ENCODE data around the gene MMP3. TPM values are rescaled to one million over a fixed set of nuclear protein-coding genes. Genes with fewer than 3 reads are reported as not detected.

MMP3 gene
- total RNA-seq, 1 experiment from 2014 or later = not detected

- H2BK120ac ChIP-seq (ENCODE audit: low read depth, low read length, poor library complexity, severe bottlenecking) = no peak overlapping the region
- no peaks in the 10 kb centered on the region for H3K79me1 ChIP-seq (ENCODE audit: insufficient read depth, low read depth, low read length, poor library complexity, severe bottlenecking)
- H3K27me3 ChIP-seq (ENCODE audit: insufficient read depth, low read length) = no peaks in the 10 kb centered on the region
- no peak for DNase-seq
- no peak overlapping the region for H3K4me3 Mint-ChIP-seq
- H3T11ph ChIP-seq (ENCODE audit: low read length) = no peak overlapping the region
- H3K56ac ChIP-seq (ENCODE audit: insufficient read length, low read depth, low read length) = no peak overlapping the region
- H3K27ac ChIP-seq (ENCODE audit: insufficient read length, low read depth, low read length) = no peak overlapping the region
- no peak overlapping the region for H2AK5ac ChIP-seq (ENCODE audit: insufficient read length, low read length)
- peaks cover 3% of the 10 kb centered on the region in 2 experiments; a peak in 3 of 4 replicates for H3K4me1 Mint-ChIP-seq
- H3K9me3 Mint-ChIP-seq = peaks cover 16 to 20% of the 10 kb centered on the region in 2 experiments; a peak in 4 of 5 replicates
- H3K4ac ChIP-seq (ENCODE audit: low read depth, low read length) = no peak overlapping the region
- H3K27me3 Mint-ChIP-seq (ENCODE audit: low read depth) = no peaks in the 10 kb centered on the region; the same call in none of the 2 replicates
- no peak overlapping the region for H4K8ac ChIP-seq (replicated peaks; ENCODE audit: insufficient read length, low read depth, low read length)
- H3K23ac ChIP-seq (ENCODE audit: insufficient read length, low read depth, low read length) = no peak overlapping the region
- H3K27ac Mint-ChIP-seq = no peak overlapping the region
- H3K36me3 Mint-ChIP-seq (ENCODE audit: insufficient read depth in 1 of 3, low read depth in 3 of 3) = peaks cover 4 to 13% (median 5%) of the 10 kb centered on the region in 3 experiments; a peak in 5 of 7 replicates
- H2BK12ac ChIP-seq (ENCODE audit: insufficient read length, low read depth, low read length) = no peak overlapping the region
- H3K79me2 ChIP-seq (ENCODE audit: insufficient read depth, low read length) = no peaks in the 10 kb centered on the region
- H3K4me1 ChIP-seq (ENCODE audit: insufficient read depth, low read length) = peaks cover under 1% of the 10 kb centered on the region; the same call in 1 of the 2 replicates
- no peak overlapping the region for H2AFZ ChIP-seq (ENCODE audit: low read length)
- H3K23me2 ChIP-seq (ENCODE audit: insufficient read length, low read depth, low read length, poor library complexity, severe bottlenecking) = no peaks in the 10 kb centered on the region
- H4K5ac ChIP-seq (ENCODE audit: insufficient read length, low read depth, low read length) = no peak overlapping the region
- H3K9me3 ChIP-seq (ENCODE audit: control insufficient read depth, low read depth, low read length) = peaks cover 4% of the 10 kb centered on the region
- no peak overlapping the region for H3K14ac ChIP-seq (ENCODE audit: insufficient read depth, low read length)
- H2BK15ac ChIP-seq (ENCODE audit: low read depth, low read length) = no peak overlapping the region
- no peaks in the 10 kb centered on the region for H4K20me1 ChIP-seq (ENCODE audit: control insufficient read depth, insufficient read depth, insufficient read length)
- no peak overlapping the region for H3K4me2 ChIP-seq (ENCODE audit: insufficient read depth, insufficient read length, low read length)
- no peak overlapping the region for H3K18ac ChIP-seq (ENCODE audit: insufficient read length, low read depth, low read length)
- H2BK5ac ChIP-seq (ENCODE audit: insufficient read length, low read length) = no peak overlapping the region
- WGBS (ENCODE audit: extremely low coverage, insufficient read length, low lambda C conversion rate) = no CpG with 5 or more reads among the region's 1 CpG
- H3K9ac ChIP-seq (ENCODE audit: extremely low read depth, insufficient read length, low read length) = no peak overlapping the region
- TF ChIP-seq CTCF (conservative IDR thresholded peaks at IDR 0.05) = no peak
- no peak overlapping the region for H2BK20ac ChIP-seq (ENCODE audit: low read depth, low read length, poor library complexity, severe bottlenecking)
- H4K91ac ChIP-seq (ENCODE audit: insufficient read length, low read depth, low read length) = no peak overlapping the region
Observed at GRCh38 chr11:102824556-102824955, 18.9 kb downstream of the MMP3 start.
